HEK293 (cell line): ENCODE measurements around the gene OLFM3.

ENCODE experiments used
- CTCF ChIA-PET: fragments of 350-600 bp; formaldehyde crosslinking; extraction: SDS; loops from one replicate; lab custom pipeline; 2021; ENCODE audit warnings: antibody characterized with exemption; lab: Yijun Ruan, JAX
- POLR2A ChIA-PET: fragments of 300-600 bp; formaldehyde crosslinking; extraction: SDS; loops from one replicate; lab custom pipeline; 2020; ENCODE audit warnings: antibody characterized with exemption, inconsistent platforms; lab: Yijun Ruan, JAX
- H3K27ac ChIP-seq: fragments of 200-500 bp; sonication (Bioruptor generic); 2 replicates; pipeline ENCODE4 v1.5.1; 2014; ENCODE audit warnings: low read depth, low read length, control low read depth, inconsistent platforms; ENCODE audit errors: extremely low read depth
- H3K36me3 ChIP-seq, 2 experiments: fragments of 200-500 bp in 1 of 2; sonication (Bioruptor generic) in 1 of 2; 1 replicate in 1 of 2; 2 replicates in 1 of 2; pipeline ENCODE4 v1.5.1; 2014 to 2017; ENCODE audit warnings: inconsistent platforms in 2 of 2, low read length in 2 of 2; ENCODE audit not compliant: control insufficient read depth in 2 of 2, insufficient read depth in 1 of 2
- H3K4me1 ChIP-seq: fragments of 200-500 bp; sonication (Bioruptor generic); 2 replicates; pipeline ENCODE4 v1.5.1; 2014; ENCODE audit warnings: mild to moderate bottlenecking, low read length, inconsistent platforms; ENCODE audit not compliant: control insufficient read depth, insufficient read depth
- H3K4me3 ChIP-seq: 2 replicates; pipeline ENCODE4 v1.5.1; 2011; ENCODE audit warnings: low read depth, mild to moderate bottlenecking, control low read depth, low read length, moderate library complexity
- H3K9me3 ChIP-seq: fragments of 200-500 bp; sonication (Bioruptor generic); 2 replicates; pipeline ENCODE4 v1.5.1; 2014; ENCODE audit warnings: low read depth, low read length, inconsistent platforms; ENCODE audit not compliant: control insufficient read depth, insufficient read depth
- GLI4 ChIP-seq: fragments of 450-650 bp; formaldehyde crosslinking; IDR thresholded peaks from 2 replicates; pipeline ENCODE4 v1.5.1; 2016; ENCODE audit warnings: missing biosample characterization, missing genetic modification characterization
- GLIS1 ChIP-seq: fragments of 450-650 bp; formaldehyde crosslinking; IDR thresholded peaks from 2 replicates; pipeline ENCODE4 v1.5.1; 2016; ENCODE audit warnings: missing biosample characterization, missing genetic modification characterization
- GLIS2 ChIP-seq: fragments of 450-650 bp; formaldehyde crosslinking; IDR thresholded peaks from 2 replicates; pipeline ENCODE4 v1.5.1; 2016; ENCODE audit warnings: missing biosample characterization, missing genetic modification characterization
- KLF17 ChIP-seq: fragments of 450-650 bp; formaldehyde crosslinking; IDR thresholded peaks from 2 replicates; pipeline ENCODE4 v1.5.1; 2016; ENCODE audit warnings: missing biosample characterization, missing genetic modification characterization
- SP2 ChIP-seq: fragments of 450-650 bp; formaldehyde crosslinking; IDR thresholded peaks from 2 replicates; pipeline ENCODE4 v1.5.1; 2016; ENCODE audit warnings: missing biosample characterization, missing genetic modification characterization
- ZNF132 ChIP-seq: fragments of 450-650 bp; formaldehyde crosslinking; IDR thresholded peaks from 2 replicates; pipeline ENCODE4 v1.5.1; 2017; ENCODE audit warnings: missing biosample characterization, missing genetic modification characterization, borderline replicate concordance
- ZNF280D ChIP-seq: fragments of 450-650 bp; formaldehyde crosslinking; IDR thresholded peaks from 2 replicates; pipeline ENCODE4 v1.5.1; 2016; ENCODE audit warnings: missing biosample characterization, missing genetic modification characterization
- ZNF350 ChIP-seq: fragments of 450-650 bp; formaldehyde crosslinking; IDR thresholded peaks from 2 replicates; pipeline ENCODE4 v1.5.0; 2017; ENCODE audit warnings: missing biosample characterization, mild to moderate bottlenecking, missing genetic modification characterization
- ZNF366 ChIP-seq: fragments of 450-650 bp; formaldehyde crosslinking; conservative IDR thresholded peaks from 2 replicates; pipeline ENCODE4 v1.5.1; 2016; ENCODE audit warnings: missing biosample characterization, missing genetic modification characterization
- ZNF404 ChIP-seq: fragments of 450-650 bp; formaldehyde crosslinking; IDR thresholded peaks from 2 replicates; pipeline ENCODE4 v1.5.1; 2017; ENCODE audit warnings: missing biosample characterization, missing genetic modification characterization
- ZNF426 ChIP-seq: fragments of 450-650 bp; formaldehyde crosslinking; IDR thresholded peaks from 2 replicates; pipeline ENCODE4 v1.5.1; 2017; ENCODE audit warnings: missing biosample characterization, missing genetic modification characterization, mild to moderate bottlenecking, inconsistent platforms, moderate library complexity
- ZNF518A ChIP-seq: fragments of 450-650 bp; formaldehyde crosslinking; conservative IDR thresholded peaks from 2 replicates; pipeline ENCODE4 v1.5.1; 2016; ENCODE audit warnings: low read depth, missing biosample characterization, missing genetic modification characterization
- ZNF529 ChIP-seq: fragments of 450-650 bp; formaldehyde crosslinking; IDR thresholded peaks from 2 replicates; pipeline ENCODE4 v1.5.1; 2017; ENCODE audit warnings: missing genetic modification characterization, missing biosample characterization; ENCODE audit not compliant: insufficient replicate concordance
- ZNF621 ChIP-seq: fragments of 450-650 bp; formaldehyde crosslinking; IDR thresholded peaks from 2 replicates; pipeline ENCODE4 v1.5.1; 2017; ENCODE audit warnings: missing biosample characterization, missing genetic modification characterization
- ZNF830 ChIP-seq: fragments of 450-650 bp; IDR thresholded peaks from 2 replicates; pipeline ENCODE4 v1.5.0; 2018; ENCODE audit warnings: missing biosample characterization, missing genetic modification characterization, low read depth, mild to moderate bottlenecking, moderate library complexity
- ZSCAN30 ChIP-seq: fragments of 450-650 bp; IDR thresholded peaks from 2 replicates; pipeline ENCODE4 v1.5.1; 2018; ENCODE audit warnings: missing biosample characterization, mild to moderate bottlenecking, missing genetic modification characterization, moderate library complexity
- ZXDB ChIP-seq: fragments of 450-650 bp; formaldehyde crosslinking; IDR thresholded peaks from 2 replicates; pipeline ENCODE4 v1.5.1; 2016; ENCODE audit warnings: missing biosample characterization, missing genetic modification characterization
- TF ChIP-seq, protein P1 (sequence below): fragments of 450-650 bp; formaldehyde crosslinking; IDR thresholded peaks from 2 replicates; pipeline ENCODE4 v1.5.1; 2016; ENCODE audit warnings: missing biosample characterization, missing genetic modification characterization

The OLFM3 gene

GRCh38 chr1:101918277-101918676 is 78.4 kb downstream of the OLFM3 start (continued):
- TF ChIP-seq ZNF426, result no peak
- TF ChIP-seq GLIS1 (tag by site-specific recombination), result no peak
- no peak for TF ChIP-seq ZNF830 (tag by site-specific recombination)
- TF ChIP-seq SP2 (tag by site-specific recombination), result no peak
- no peak for TF ChIP-seq ZNF529 (tag by site-specific recombination)
- no peak for TF ChIP-seq ZSCAN30 (tag by site-specific recombination)
- TF ChIP-seq ZNF404 (tag by site-specific recombination), result no peak
- TF ChIP-seq ZNF280D (tag by site-specific recombination), result no peak
- no peak for TF ChIP-seq GLIS2 (tag by site-specific recombination)
- TF ChIP-seq ZNF518A (tag by site-specific recombination), result no peak
- TF ChIP-seq, all 188 proteins: peak for 0

- no peaks in the 10 kb centered on the region for H3K4me1 ChIP-seq
- TF ChIP-seq GLI4, result no peak
- TF ChIP-seq ZXDB (tag by site-specific recombination), result no peak
- no peak for TF ChIP-seq ZNF621 (tag by site-specific recombination)
- TF ChIP-seq ZNF132 (tag by site-specific recombination), result no peak
- no peak for TF ChIP-seq ZNF350
- TF ChIP-seq KLF17 (tag by site-specific recombination), result no peak
- no peak for TF ChIP-seq ZNF366 (tag by site-specific recombination)
- no peak for TF ChIP-seq ZNF280D (tag by site-specific recombination)
- TF ChIP-seq, protein P1, sequence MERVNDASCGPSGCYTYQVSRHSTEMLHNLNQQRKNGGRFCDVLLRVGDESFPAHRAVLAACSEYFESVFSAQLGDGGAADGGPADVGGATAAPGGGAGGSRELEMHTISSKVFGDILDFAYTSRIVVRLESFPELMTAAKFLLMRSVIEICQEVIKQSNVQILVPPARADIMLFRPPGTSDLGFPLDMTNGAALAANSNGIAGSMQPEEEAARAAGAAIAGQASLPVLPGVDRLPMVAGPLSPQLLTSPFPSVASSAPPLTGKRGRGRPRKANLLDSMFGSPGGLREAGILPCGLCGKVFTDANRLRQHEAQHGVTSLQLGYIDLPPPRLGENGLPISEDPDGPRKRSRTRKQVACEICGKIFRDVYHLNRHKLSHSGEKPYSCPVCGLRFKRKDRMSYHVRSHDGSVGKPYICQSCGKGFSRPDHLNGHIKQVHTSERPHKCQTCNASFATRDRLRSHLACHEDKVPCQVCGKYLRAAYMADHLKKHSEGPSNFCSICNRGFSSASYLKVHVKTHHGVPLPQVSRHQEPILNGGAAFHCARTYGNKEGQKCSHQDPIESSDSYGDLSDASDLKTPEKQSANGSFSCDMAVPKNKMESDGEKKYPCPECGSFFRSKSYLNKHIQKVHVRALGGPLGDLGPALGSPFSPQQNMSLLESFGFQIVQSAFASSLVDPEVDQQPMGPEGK (tag by site-specific recombination), result no peak
These were observed 81.1 kb downstream of the OLFM3 start for GRCh38 chr1:101915597-101915996.

More at GRCh38 chr1:101915597-101915996, 81.1 kb downstream of the OLFM3 start:
- CTCF ChIA-PET, result no interaction called here
- POLR2A ChIA-PET, result no interaction called here
- H3K27ac ChIP-seq, result no peak overlapping the region
- H3K9me3 ChIP-seq, result no peaks in the 10 kb centered on the region
- H3K36me3 ChIP-seq, result no peaks in the 10 kb centered on the region
- no peak overlapping the region for H3K4me3 ChIP-seq
